HuH-7.5 (cell line): ENCODE results near the gene C11orf98.
"Not testable (repeated sequence)": the region's sequence is repeated elsewhere in the genome, so short reads cannot be mapped to it uniquely, and the experiment has no call there.

ENCODE experiments used
- DNase-seq: peaks from one replicate; pipeline ENCODE4 v3.0.0; 2011; ENCODE audit warnings: low spot score

C11orf98 gene

GRCh38 chr11:62650283-62650682, 14.7 kb downstream of the C11orf98 start:
- DNase-seq = not testable (repeated sequence)

DNA sequence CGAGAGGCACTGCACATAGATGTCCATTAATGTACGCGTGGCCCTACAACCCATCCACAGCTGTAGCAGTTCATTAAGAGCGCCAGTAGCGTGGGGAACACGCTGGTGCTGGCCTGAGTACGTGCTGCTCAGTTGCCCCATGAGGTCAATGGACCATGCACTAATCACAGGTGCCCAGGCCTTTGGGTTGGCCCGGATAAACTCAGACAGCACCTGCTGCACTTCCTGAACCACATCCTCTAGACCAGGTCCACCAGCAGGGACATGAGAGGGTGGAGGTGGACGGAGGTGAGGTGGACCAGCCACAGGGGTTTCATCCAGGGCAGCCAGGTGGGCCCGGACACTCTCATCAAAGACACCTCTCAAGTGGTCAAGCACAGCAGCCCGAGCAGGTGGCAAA, 15.5 kb downstream of the C11orf98 start:
- no peak for DNase-seq

DNA sequence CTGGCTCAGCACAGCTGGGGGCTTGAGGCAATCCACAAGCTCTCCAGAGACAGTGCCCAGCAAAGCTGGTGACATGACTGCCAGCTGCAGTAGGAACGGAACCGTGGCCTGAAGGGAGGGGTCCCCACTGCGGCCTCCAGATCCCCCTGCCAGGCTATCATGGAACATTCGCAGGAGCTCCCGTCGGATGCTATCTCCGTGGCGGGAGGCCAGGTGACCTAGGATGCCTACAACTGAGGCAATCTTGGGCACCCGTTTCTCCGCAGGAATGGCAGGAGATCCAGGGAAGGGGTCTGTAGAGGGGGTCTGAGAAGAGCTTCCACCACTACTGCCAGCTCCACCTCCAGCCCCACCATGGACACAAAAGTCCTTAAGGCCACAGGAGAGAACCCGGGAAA, 16.0 kb downstream of the C11orf98 start:
- DNase-seq = no peak

DNA sequence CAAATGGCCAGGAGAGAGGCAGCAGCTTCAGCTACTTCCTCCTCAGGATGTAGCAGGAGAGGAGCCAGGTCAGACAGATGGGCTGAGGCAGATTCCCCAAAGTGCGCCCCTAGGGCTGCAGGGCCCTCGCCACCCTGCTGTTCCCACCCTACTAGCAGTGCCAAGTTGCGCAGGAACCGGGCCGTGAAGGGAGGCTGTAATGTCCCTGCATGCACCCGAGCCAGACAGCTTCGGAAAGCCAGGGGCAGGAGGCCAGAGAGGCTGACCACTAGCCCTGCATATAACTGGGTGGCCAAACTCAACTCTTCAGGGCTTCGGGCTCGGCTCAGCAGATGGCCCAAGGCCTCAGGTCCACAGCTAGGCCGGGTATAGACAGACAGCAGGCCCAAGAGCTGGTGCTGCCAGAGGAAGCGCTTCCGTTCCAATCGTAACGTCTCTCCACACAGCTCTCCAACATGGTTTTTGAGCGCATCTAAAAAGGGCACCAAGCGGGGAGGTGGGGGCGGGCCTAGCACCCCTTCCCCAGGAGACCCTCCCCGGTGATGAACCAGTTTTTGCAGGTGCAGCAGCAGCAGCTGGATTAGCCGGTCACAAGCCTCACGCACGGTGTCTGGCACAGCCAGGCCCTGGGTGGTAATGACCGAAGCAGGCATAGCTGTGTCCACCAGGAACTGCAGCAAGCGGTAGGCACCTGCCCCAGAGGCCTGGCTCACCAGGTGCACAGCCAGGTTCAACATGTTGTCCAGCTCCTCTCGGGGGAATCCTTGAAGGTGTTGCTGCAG, 16.6 kb downstream of the C11orf98 start:
- DNase-seq = no peak

DNA sequence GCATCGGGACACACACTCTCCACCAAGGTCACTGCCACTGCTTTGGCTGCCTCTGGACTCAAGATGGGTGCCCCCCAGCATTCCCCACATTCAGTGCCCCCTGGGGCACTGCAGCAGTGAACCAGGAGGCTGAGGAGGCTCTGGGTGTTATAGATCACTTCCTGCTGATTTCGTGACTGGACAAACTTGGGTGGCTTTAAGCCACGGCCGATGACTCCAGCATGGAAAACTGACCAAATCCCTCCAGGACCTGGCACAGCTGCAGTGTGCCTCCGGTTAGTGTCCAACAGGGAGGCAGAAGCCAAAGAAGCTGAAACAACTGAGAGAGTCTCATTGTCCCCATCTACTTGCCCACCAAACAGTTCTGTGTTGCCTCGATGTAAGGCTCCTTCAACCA, 17.4 kb downstream of the C11orf98 start:
- DNase-seq = no peak

- no peak for DNase-seq
Measured at GRCh38 chr11:62646825-62647608, 18.0 kb downstream of the C11orf98 start.

DNA sequence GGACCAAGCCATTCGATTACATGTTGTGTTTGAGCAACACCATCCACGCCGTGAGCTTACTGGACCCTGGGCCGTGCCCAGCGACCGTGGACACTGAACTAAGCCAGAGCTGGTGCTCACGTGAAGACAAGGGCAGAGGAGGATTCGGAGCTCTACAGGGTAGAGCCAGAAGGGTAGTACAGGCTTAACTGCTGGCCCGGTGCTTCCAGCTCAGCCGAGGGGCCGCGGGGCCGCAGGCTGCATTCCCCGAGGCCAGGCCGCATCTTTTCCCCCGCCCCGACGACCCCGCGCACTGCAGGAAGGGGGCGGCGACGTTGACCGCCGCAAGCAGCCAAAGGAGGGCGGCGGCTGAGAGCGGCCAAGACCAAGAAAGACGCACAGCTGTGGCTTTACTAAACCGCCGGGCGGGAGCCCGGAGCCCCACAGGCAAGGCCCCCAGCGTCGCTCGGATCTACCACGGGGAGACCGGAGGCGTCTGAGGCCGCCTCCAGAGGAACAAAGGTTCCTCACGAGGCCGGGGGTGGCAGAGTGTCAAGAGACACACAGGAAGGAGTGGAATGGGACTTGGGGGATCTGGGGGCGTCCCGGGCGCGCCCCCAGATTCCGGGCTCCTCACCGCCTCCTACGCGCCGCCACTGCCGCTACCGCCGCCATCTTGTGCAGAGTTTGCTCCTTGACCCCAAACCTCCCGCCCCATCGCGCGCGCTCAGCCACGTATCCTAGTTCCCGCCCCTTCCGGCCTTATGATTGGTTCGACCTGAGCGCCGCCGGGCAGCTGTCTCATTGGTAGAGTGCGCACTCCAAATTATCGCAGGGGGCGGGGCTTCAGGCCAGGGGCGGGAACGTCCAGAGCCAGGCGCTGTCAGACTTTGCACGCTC, 18.8 kb downstream of the C11orf98 start, which contains the start of gene GANAB:
TSS of gene GANAB (minus strand) at position 668 of the 879 bp plus-strand sequence. CDS start at position 654, 14 bp downstream.
- peak; percentile 99 for DNase-seq

GRCh38 chr11:62645671-62645945, 19.4 kb downstream of the C11orf98 start:
- DNase-seq = no peak

GRCh38 chr11:62644220-62644619, 20.8 kb downstream of the C11orf98 start:
- DNase-seq = no peak

DNA sequence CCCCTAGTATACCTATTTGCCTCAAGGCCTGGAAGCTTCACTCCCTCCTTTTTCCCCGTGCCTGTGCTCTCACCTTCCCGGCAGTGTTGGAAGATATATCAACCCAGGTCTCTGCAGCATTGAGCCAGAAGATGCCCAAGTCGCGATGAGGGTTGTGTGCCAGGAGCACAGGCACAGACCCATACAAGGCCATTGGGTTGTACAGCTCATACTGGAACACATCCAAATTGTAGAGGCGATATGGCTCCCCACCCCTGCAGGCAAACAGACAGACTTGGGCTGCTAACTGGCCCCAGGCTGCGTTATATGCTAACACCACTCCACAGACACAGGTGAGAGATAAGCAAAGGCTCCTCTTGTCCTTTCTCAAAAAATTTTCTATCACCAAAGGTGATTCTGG, 32.5 kb downstream of the C11orf98 start:
- DNase-seq = no peak

DNA sequence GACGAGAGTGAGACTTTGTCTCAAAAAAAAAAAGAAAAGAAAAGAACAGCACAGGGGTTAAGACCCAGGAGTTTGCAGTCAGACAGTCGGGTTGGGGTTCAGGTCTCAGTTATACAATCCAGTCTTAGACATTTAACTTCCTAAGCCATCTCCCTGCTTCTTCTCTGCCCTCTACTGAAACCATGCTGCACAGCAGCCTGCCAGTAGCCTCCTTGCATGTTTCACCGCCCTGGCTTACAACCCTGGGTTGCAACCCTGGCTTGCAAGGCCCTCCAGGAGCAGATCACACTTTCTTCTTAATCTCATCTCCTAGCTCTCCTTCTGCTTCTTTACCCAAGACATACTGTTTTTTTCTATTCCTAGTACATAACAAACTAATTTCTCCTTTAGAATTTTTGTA, 37.3 kb downstream of the C11orf98 start:
- no peak for DNase-seq

DNA sequence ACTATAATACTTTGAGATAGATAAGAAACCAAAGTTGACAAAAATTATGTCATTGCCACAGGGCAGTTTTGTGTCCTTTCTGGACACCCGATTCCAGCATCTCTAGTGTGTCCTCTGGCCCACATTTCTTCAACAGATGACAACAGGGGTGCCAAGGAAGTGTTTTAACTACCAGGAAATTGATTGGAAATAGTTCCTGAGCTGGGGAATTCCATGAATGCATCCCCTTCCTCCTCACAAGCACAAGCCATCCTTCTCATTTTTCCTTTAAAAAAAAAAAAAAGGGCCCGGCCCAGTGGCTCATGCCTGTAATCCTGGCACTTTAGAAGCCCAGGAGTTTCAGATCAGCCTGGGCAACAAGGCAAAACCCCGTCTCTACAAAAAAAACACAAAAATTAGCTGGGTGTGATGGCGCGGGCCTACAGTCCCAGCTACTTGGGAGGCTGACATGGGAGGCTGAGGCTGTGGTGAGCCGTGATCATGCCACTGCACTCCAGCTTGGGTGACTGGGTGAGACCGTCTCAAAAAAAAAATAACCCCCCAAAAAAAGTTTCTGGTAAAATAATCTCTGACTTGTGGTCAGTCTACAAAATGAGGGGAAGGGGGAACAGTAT, 42.4 kb downstream of the C11orf98 start:
- no peak for DNase-seq

GRCh38 chr11:62621567-62622470, 43.2 kb downstream of the C11orf98 start, which contains the start of gene B3GAT3:
TSS of gene B3GAT3 (minus strand) at chr11:62621986. CDS start at chr11:62621947, 39 bp downstream.
- DNase-seq = peak; percentile 99

DNA sequence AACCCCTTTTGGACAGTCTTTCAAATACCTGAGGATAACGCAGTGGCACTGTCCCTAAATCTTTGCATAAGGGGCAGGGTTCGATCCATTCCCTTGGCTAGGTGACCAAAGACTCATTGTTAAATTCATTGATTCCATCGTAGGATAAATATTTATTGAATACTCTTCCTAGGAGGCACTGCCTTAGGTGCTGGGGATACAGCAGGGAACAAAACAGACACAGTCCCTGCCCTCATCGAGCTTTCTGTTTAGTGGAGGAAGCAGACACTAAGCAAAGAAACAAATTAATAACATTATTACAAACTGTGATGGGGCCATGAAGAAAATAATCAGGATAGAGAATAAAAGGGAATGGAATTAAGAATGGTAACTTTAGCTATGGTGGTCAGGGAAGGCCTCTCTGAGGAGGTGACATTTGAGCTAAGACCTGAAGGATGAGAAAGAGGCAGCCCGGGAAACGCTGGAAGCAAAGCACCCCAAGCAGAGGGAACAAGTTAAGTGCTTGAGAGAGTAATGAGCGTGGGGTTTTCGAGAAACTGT, 43.9 kb downstream of the C11orf98 start:
- no peak for DNase-seq

- DNase-seq = not testable (repeated sequence)
Measured at GRCh38 chr11:62616957-62617356, 48.1 kb downstream of the C11orf98 start.

GRCh38 chr11:62615521-62615920, 49.5 kb downstream of the C11orf98 start:
- no peak for DNase-seq

- DNase-seq = no peak
Measured at GRCh38 chr11:62614275-62614674, 50.7 kb downstream of the C11orf98 start.

DNA sequence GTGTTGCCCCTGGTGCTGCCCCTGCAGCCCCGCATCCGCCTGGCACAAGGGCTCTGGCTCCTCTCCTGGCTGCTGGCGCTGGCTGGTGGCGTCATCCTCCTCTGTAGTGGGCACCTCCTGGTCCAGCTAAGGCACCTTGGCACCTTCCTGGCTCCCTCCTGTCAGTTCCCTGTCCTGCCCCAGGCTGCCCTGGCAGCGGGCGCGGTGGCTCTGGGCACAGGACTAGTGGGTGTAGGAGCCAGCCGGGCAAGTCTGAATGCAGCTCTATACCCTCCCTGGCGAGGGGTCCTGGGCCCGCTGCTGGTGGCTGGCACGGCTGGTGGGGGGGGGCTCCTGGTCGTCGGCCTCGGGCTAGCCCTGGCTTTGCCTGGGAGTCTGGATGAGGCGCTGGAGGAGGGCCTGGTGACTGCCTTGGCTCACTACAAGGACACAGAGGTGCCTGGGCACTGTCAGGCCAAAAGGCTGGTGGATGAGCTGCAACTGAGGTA, 51.7 kb downstream of the C11orf98 start:
- DNase-seq = no peak
